Measurements from ENCODE around the gene CCNL2. TPM values are rescaled to one million over a fixed set of nuclear protein-coding genes. Genes with fewer than 3 reads are reported as not detected.
A peak's percentile ranks its signal among the peaks of the same experiment; 100 is the strongest.
"Not testable (repeated sequence)": the region's sequence is repeated elsewhere in the genome, so short reads cannot be mapped to it uniquely, and the experiment has no call there.

CCNL2 gene
- total RNA-seq, 1 donor from 2014 or later: 319 TPM

DNA sequence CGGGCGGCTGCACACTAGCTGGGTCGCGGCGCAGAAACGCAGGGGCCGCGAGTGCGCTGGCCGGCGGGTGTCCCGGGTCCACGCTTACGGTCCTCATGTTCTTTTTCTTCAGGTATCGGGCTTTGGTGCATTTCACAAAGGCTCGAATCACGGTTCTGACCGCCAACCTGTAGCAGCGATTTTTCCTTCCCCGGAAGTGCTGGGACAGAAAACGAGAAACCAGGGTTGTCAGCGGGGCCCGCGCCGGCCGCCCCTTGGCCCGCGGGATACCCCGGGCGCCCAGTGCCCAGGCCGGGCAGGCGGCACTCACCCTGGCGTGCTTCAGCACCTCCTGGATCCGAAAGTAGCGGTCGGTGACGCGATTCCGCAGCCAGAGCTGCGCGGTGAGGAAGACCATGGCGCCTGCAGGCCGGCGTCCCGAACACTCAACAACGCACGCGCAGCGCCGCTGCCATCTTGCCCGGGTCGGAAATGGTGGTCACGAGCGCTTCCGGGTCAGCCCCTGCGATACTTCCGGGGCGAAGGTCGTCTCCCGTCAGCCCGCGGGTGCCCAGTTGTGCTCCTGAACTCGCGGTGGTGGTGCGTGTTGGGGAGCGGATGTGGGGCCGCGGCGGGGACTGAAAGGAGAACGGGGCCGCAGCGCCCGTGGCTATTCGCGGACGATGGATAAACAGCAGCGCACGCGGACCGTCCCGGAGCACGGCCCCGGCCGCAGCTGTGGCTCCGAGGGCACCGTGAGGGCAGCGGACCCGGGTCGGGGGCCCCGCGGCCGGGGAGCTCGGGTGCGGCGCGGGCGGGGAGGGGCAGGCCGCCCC is 7.9 kb upstream of the CCNL2 start, which contains the start of gene MRPL20:
MRPL20 (minus strand) TSS at position 473 of the 815 bp plus-strand sequence; CDS start at position 397, 76 bp downstream.
- Histone ChIP-seq H3K27ac (peak within 1 kb of the TSS; percentile 84), H3K4me3 (peak within 1 kb of the TSS; percentile 73 to 98), H3K27me3 (no peaks in the 10 kb centered on the region), H3K4me1 (peaks cover 32% of the 10 kb centered on the region), H3K9me3 (no peaks in the 10 kb centered on the region), H3K36me3 (peaks cover 0 to 28% of the 10 kb centered on the region in 2 donors)
- intact Hi-C loops (cut with DNase I): no loop called here
- TF ChIP-seq, protein P1, sequence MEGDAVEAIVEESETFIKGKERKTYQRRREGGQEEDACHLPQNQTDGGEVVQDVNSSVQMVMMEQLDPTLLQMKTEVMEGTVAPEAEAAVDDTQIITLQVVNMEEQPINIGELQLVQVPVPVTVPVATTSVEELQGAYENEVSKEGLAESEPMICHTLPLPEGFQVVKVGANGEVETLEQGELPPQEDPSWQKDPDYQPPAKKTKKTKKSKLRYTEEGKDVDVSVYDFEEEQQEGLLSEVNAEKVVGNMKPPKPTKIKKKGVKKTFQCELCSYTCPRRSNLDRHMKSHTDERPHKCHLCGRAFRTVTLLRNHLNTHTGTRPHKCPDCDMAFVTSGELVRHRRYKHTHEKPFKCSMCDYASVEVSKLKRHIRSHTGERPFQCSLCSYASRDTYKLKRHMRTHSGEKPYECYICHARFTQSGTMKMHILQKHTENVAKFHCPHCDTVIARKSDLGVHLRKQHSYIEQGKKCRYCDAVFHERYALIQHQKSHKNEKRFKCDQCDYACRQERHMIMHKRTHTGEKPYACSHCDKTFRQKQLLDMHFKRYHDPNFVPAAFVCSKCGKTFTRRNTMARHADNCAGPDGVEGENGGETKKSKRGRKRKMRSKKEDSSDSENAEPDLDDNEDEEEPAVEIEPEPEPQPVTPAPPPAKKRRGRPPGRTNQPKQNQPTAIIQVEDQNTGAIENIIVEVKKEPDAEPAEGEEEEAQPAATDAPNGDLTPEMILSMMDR (IDR thresholded peaks at IDR 0.05): no peak
- peak in 1 of 2 donors; percentile 36 for TF ChIP-seq POLR2A (IDR thresholded peaks at IDR 0.05)
- peak; percentile 92 to 99 for TF ChIP-seq POLR2AphosphoS5 (IDR thresholded peaks at IDR 0.05; ENCODE audit: insufficient read depth in 1 of 2, low read depth in 1 of 2)
- no peak for DNase-seq (ENCODE audit: extremely low spot score in 2 of 2)

DNA sequence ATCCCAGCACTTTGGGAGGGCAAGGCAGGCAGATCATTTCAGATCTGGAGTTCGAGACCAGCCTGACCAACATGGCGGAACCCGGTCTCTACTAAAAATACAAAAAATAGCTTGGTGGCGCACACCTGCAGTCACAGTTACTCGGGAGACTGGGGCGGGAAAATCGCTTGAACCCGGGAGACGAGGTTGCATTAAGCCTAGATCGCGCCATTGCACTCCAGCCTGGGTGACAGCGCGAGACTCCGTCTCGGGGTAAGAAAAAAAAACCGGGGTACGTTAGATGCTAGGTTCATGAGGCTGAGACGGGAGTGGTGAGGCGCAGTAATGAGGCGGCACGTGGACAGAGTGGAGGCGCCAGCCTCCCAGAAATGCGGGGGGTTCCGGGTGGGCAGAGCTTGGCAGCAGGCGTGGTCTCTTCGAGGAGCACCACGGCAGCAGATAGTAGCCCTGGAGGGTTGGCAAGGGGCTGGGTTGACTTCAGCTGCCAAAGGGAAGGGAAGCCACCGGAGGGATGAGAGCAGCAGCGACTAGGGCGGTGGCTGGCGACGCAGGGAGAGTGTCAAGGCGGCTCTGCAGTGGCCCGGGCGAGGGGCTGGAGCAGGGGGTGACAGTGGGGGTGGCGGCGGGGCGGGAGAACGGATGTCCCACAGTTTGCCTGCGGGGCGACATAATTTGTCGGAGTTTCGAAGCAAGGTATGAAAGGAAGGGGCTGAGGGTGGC is 7.1 kb upstream of the CCNL2 start:
- H3K4me3 ChIP-seq: peak overlapping the region; percentile 73 to 98
- TF ChIP-seq POLR2AphosphoS5 (IDR thresholded peaks at IDR 0.05; ENCODE audit: insufficient read depth in 1 of 2, low read depth in 1 of 2) (no peak), POLR2A (IDR thresholded peaks at IDR 0.05) (no peak)
- TF ChIP-seq, protein P1 (IDR thresholded peaks at IDR 0.05): no peak
- intact Hi-C loops (cut with DNase I): no loop called here
- DNase-seq (ENCODE audit: extremely low spot score in 2 of 2): no peak
- peaks cover 0 to 36% of the 10 kb centered on the region in 2 donors for H3K36me3 ChIP-seq
- H3K9me3 ChIP-seq: no peaks in the 10 kb centered on the region
- peak overlapping the region; percentile 84 for H3K27ac ChIP-seq
- peaks cover 33% of the 10 kb centered on the region for H3K4me1 ChIP-seq
- H3K27me3 ChIP-seq: no peaks in the 10 kb centered on the region

DNA sequence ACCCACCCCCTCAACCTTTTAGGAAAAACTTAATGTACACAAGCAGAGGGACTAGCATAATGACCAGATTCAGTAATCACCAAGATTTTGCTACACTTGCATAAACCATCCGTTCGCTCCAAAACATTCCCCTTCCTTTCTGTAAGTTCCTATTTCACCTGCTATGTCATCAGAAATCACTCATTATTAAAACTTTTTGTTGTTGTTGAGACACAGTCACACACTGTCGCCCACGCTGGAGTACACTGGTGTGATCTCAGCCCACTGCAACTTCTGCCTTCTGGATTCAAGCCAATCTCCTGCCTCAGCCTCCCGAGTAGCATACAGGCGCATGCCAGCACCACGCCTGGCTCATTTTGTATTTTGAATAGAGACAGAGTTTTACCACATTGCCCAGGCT is 4.5 kb upstream of the CCNL2 start:
- no peak for TF ChIP-seq POLR2AphosphoS5 (IDR thresholded peaks at IDR 0.05; ENCODE audit: insufficient read depth in 1 of 2, low read depth in 1 of 2)
- TF ChIP-seq, protein P1 (IDR thresholded peaks at IDR 0.05): no peak
- no peak for TF ChIP-seq POLR2A (IDR thresholded peaks at IDR 0.05)
- H3K4me1 ChIP-seq: peaks cover 50% of the 10 kb centered on the region
- peaks cover 0 to 40% of the 10 kb centered on the region in 2 donors for H3K36me3 ChIP-seq
- intact Hi-C loops (cut with DNase I): no loop called here
- H3K27me3 ChIP-seq: no peaks in the 10 kb centered on the region
- no peaks in the 10 kb centered on the region for H3K9me3 ChIP-seq
- DNase-seq (ENCODE audit: extremely low spot score in 2 of 2): no peak
- no peak overlapping the region for H3K4me3 ChIP-seq
- no peak overlapping the region for H3K27ac ChIP-seq

DNA sequence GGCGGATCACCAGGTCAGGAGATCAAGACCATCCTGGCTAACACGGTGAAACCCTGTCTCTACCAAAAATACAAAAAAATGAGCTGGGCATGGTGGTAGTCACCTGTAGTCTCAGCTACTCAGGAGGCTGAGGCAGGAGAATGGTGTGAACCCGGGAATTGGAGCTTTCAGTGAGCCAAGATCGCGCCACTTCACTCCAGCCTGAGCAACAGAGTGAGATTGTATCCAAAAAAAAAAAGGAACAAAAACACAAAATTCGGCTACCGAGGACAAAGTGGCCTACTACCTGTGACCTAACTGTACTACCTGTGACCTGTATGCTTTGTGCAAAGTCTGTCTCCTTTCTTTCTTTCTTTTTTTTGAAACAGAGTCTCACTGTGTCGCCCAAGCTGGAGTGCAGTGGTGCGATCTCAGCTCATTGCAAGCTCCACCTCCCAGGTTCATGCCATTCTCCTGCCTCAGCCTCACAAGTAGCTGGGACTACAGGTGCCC is 3.8 kb upstream of the CCNL2 start:
- H3K4me3 ChIP-seq; H3K9me3 ChIP-seq; intact Hi-C loops (cut with DNase I); DNase-seq (ENCODE audit: extremely low spot score in 2 of 2); H3K27me3 ChIP-seq; H3K27ac ChIP-seq: not testable (repeated sequence)
- Histone ChIP-seq H3K36me3 (peaks cover 0 to 40% of the 10 kb centered on the region in 2 donors), H3K4me1 (peaks cover 49% of the 10 kb centered on the region)

DNA sequence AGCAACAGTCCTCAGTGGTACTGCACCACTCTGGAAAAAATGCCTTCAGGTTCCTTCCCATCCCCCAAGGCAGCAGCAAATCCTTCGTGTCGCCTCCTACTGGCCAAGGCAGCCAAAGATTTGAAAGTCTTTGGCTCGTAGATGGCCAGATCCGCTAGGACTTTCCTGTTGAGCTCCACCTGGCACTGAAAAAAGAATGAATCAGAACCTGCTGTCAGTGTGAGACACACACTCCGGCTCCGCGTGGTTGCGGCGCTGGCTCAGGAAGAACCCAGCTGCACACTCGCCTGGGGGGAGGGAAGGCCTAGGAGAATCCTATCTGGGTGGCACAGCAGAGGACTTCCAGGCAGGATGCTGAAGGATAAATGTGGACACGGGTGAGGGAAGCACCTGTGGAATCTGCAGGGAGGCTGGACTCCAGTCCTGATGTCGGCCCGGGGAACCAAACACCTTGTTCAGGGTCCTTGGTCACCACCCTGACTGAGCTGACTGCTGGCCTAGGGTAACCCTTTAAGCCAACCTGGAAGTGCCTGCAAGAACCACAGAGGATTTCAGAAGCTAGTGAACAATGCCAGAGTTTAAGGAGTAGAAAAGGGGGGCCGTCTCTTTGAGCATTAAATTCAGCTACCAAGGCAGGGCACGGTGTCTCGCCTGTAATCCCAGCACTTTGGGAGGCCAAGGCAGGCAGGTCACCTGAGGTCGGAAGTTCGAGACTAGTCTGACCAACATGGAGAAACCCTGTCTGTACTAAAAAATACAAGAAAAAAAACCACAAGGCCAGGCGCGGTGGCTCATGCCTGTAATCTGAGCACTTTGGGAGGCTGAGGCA is 3.2 kb upstream of the CCNL2 start:
- peaks cover 51% of the 10 kb centered on the region for H3K4me1 ChIP-seq
- no peak overlapping the region for H3K4me3 ChIP-seq
- intact Hi-C loops (cut with DNase I): no loop called here
- TF ChIP-seq, protein P1 (IDR thresholded peaks at IDR 0.05): no peak
- TF ChIP-seq POLR2AphosphoS5 (IDR thresholded peaks at IDR 0.05; ENCODE audit: insufficient read depth in 1 of 2, low read depth in 1 of 2) (no peak), POLR2A (IDR thresholded peaks at IDR 0.05) (no peak)
- H3K27ac ChIP-seq: no peak overlapping the region
- H3K9me3 ChIP-seq: no peaks in the 10 kb centered on the region
- H3K36me3 ChIP-seq: peaks cover 0 to 43% of the 10 kb centered on the region in 2 donors
- no peak for DNase-seq (ENCODE audit: extremely low spot score in 2 of 2)
- no peaks in the 10 kb centered on the region for H3K27me3 ChIP-seq

Measured in vagina (tissue), 2 donors.